Measurements from ENCODE around the gene ZNF70.
A peak's percentile ranks its signal among the peaks of the same experiment; 100 is the strongest.

ZNF70 gene

GRCh38 chr22:23750714-23751440 lies at the start of gene ZNF70:
Gene ZNF70, minus strand, starts transcription at chr22:23751112. Its CDS starts 5,972 bp downstream, at chr22:23745140.
- DNase-seq, result peak; percentile 33

- no peak for DNase-seq
Measured at GRCh38 chr22:23796461-23796860, 45.5 kb upstream of the ZNF70 start.

- DNase-seq, result no peak
Measured at GRCh38 chr22:23793326-23793725, 42.4 kb upstream of the ZNF70 start.

- DNase-seq, result no peak
Measured at GRCh38 chr22:23791738-23792645, 41.1 kb upstream of the ZNF70 start.

- no peak for DNase-seq
Measured at GRCh38 chr22:23790819-23791737, 40.2 kb upstream of the ZNF70 start.

- no peak for DNase-seq
Measured at GRCh38 chr22:23789638-23790037, 38.7 kb upstream of the ZNF70 start.

- no peak for DNase-seq
Measured at GRCh38 chr22:23789121-23789520, 38.2 kb upstream of the ZNF70 start.

- DNase-seq, result no peak
Measured at GRCh38 chr22:23787910-23788309, 37.0 kb upstream of the ZNF70 start.

- no peak for DNase-seq
Measured at GRCh38 chr22:23787600-23787896, 36.6 kb upstream of the ZNF70 start.

GRCh38 chr22:23786752-23787599 lies 36.1 kb upstream of the ZNF70 start, which contains the start of gene SMARCB1:
Gene SMARCB1, plus strand, starts transcription at chr22:23786966. Its CDS starts 204 bp downstream, at chr22:23787170.
- peak; percentile 32 for DNase-seq

- no peak for DNase-seq
Measured at GRCh38 chr22:23786261-23786710, 35.4 kb upstream of the ZNF70 start.

GRCh38 chr22:23784215-23784732 lies 33.4 kb upstream of the ZNF70 start:
- no peak for DNase-seq

GRCh38 chr22:23783265-23784150 lies 32.6 kb upstream of the ZNF70 start:
- DNase-seq, result no peak

- DNase-seq, result no peak
Measured at GRCh38 chr22:23782703-23783102, 31.8 kb upstream of the ZNF70 start.

GRCh38 chr22:23782252-23782651 lies 31.3 kb upstream of the ZNF70 start:
- no peak for DNase-seq

- no peak for DNase-seq
Measured at GRCh38 chr22:23781511-23782183, 30.7 kb upstream of the ZNF70 start.

GRCh38 chr22:23781065-23781464 lies 30.2 kb upstream of the ZNF70 start:
- DNase-seq, result no peak

GRCh38 chr22:23780146-23780748 lies 29.3 kb upstream of the ZNF70 start:
- DNase-seq, result no peak

GRCh38 chr22:23779731-23780130 lies 28.8 kb upstream of the ZNF70 start:
- no peak for DNase-seq

GRCh38 chr22:23779083-23779482 lies 28.2 kb upstream of the ZNF70 start:
- DNase-seq, result no peak
